Stimulated activated CD4-positive, alpha-beta T cell treated with anti-CD3 and anti-CD28 coated beads, Interleukin-4, amount 100 ng/mL, for 1 hour (primary cell): ENCODE measurements around the gene APOC4.
"Not testable (repeated sequence)": the region's sequence is repeated elsewhere in the genome, so short reads cannot be mapped to it uniquely, and the experiment has no call there.

Experiments
- DNase-seq: peaks from one replicate; pipeline ENCODE4 v3.0.0-alpha.2; 2020

The APOC4 gene

GRCh38 chr19:44942067-44942571 lies at the start of gene APOC4:
APOC4 (plus strand) TSS chr19:44942237; CDS start chr19:44942278, 41 bp downstream.
- no peak for DNase-seq

GRCh38 chr19:44892932-44893331 lies 49.1 kb upstream of the APOC4 start:
- no peak for DNase-seq

- no peak for DNase-seq
Observed at GRCh38 chr19:44893332-44894051, 48.5 kb upstream of the APOC4 start.

DNA sequence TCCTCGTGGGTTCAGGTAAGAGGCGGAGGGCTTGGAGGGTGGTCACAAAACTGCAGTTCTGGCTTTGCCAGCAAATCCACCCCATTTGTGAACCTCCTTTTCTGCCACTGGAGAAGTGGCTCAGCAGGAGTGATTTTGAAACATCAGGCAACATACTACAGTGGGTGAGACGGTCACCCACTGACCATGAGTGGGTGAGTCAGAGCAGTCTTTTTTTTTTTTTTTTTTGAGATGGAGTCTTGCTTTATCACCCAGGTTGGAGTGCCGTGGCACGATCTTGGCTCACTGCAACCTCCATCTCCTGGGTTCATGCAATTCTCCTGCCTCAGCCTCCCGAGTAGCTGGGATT lies 48.0 kb upstream of the APOC4 start:
- DNase-seq = no peak

DNA sequence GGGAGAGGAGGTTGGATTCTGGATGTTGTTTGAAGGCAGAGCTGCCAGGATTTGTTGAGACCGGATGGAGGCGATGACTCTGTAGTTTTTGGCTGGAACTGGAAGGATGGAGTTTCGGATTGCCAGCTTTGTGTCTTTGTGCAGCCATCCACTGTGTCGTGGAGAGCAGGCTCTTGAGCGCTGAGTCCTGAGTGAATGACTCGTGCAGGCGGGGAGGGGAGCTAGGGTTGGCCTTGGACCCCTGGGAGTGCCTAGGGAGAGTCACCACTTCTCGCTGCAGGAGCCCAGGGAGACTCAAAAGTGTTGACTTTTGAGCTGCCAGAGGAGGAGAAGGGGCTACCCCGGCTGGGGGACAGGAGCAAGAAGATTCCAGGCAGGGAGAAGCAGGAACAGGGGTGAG lies 47.1 kb upstream of the APOC4 start:
- DNase-seq = no peak

- DNase-seq = no peak
Observed at GRCh38 chr19:44897835-44898234, 44.2 kb upstream of the APOC4 start.

- DNase-seq = no peak
Observed at GRCh38 chr19:44900328-44901244, 41.5 kb upstream of the APOC4 start.

DNA sequence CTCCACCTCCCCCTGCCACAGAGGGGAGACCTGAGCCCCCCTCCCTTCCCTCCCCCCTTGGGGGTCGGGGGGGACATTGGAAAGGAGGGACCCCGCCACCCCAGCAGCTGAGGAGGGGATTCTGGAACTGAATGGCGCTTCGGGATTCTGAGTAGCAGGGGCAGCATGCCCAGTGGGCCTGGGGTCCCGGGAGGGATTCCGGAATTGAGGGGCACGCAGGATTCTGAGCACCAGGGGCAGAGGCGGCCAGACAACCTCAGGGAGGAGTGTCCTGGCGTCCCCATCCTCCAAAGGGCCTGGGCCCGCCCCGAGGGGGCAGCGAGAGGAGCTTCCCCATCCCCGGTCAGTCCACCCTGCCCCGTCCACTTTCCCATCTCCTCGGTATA lies 38.8 kb upstream of the APOC4 start:
- DNase-seq = no peak

DNA sequence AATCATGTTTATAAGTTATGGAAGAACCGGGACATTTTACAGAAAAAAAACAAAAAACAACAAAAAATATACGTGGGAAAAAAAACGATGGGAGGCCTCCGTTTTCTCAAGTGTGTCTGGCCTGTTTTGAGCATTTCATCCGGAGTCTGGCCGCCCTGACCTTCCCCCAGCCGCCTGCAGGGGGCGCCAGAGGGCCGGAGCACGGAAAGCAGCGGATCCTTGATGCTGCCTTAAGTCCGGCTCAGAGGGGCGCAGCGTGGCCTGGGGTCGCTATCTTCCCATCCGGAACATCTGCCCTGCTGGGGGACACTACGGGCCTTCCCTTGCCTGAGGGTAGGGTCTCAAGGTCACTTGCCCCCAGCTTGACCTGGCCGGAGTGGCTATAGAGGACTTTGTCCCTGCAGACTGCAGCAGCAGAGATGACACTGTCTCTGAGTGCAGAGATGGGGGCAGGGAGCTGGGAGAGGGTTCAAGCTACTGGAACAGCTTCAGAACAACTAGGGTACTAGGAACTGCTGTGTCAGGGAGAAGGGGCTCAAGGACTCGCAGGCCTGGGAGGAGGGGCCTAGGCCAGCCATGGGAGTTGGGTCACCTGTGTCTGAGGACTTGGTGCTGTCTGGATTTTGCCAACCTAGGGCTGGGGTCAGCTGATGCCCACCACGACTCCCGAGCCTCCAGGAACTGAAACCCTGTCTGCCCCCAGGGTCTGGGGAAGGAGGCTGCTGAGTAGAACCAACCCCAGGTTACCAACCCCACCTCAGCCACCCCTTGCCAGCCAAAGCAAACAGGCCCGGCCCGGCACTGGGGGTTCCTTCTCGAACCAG lies 38.2 kb upstream of the APOC4 start:
- DNase-seq = peak; percentile 79

DNA sequence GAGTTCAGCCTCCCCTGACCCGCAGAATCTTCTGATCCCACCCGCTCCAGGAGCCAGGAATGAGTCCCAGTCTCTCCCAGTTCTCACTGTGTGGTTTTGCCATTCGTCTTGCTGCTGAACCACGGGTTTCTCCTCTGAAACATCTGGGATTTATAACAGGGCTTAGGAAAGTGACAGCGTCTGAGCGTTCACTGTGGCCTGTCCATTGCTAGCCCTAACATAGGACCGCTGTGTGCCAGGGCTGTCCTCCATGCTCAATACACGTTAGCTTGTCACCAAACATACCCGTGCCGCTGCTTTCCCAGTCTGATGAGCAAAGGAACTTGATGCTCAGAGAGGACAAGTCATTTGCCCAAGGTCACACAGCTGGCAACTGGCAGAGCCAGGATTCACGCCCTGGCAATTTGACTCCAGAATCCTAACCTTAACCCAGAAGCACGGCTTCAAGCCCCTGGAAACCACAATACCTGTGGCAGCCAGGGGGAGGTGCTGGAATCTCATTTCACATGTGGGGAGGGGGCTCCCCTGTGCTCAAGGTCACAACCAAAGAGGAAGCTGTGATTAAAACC lies 37.5 kb upstream of the APOC4 start:
- peak; percentile 17 for DNase-seq

GRCh38 chr19:44905437-44906160 lies 36.4 kb upstream of the APOC4 start, which contains the start of gene APOE:
APOE (plus strand) TSS chr19:44905796; CDS start chr19:44906625, 829 bp downstream.
- DNase-seq = no peak

DNA sequence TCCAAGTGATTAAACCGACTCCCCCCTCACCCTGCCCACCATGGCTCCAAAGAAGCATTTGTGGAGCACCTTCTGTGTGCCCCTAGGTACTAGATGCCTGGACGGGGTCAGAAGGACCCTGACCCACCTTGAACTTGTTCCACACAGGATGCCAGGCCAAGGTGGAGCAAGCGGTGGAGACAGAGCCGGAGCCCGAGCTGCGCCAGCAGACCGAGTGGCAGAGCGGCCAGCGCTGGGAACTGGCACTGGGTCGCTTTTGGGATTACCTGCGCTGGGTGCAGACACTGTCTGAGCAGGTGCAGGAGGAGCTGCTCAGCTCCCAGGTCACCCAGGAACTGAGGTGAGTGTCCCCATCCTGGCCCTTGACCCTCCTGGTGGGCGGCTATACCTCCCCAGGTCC lies 34.4 kb upstream of the APOC4 start:
- DNase-seq = no peak

DNA sequence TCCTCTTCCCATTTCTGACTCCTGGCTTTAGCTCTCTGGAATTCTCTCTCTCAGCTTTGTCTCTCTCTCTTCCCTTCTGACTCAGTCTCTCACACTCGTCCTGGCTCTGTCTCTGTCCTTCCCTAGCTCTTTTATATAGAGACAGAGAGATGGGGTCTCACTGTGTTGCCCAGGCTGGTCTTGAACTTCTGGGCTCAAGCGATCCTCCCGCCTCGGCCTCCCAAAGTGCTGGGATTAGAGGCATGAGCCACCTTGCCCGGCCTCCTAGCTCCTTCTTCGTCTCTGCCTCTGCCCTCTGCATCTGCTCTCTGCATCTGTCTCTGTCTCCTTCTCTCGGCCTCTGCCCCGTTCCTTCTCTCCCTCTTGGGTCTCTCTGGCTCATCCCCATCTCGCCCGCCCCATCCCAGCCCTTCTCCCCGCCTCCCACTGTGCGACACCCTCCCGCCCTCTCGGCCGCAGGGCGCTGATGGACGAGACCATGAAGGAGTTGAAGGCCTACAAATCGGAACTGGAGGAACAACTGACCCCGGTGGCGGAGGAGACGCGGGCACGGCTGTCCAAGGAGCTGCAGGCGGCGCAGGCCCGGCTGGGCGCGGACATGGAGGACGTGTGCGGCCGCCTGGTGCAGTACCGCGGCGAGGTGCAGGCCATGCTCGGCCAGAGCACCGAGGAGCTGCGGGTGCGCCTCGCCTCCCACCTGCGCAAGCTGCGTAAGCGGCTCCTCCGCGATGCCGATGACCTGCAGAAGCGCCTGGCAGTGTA lies 33.8 kb upstream of the APOC4 start:
- DNase-seq = no peak

- DNase-seq = no peak
Observed at GRCh38 chr19:44908836-44909261, 33.2 kb upstream of the APOC4 start.

DNA sequence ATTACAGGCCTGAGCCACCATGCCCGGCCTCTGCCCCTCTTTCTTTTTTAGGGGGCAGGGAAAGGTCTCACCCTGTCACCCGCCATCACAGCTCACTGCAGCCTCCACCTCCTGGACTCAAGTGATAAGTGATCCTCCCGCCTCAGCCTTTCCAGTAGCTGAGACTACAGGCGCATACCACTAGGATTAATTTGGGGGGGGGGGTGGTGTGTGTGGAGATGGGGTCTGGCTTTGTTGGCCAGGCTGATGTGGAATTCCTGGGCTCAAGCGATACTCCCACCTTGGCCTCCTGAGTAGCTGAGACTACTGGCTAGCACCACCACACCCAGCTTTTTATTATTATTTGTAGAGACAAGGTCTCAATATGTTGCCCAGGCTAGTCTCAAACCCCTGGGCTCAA lies 32.3 kb upstream of the APOC4 start:
- DNase-seq = no peak

DNA sequence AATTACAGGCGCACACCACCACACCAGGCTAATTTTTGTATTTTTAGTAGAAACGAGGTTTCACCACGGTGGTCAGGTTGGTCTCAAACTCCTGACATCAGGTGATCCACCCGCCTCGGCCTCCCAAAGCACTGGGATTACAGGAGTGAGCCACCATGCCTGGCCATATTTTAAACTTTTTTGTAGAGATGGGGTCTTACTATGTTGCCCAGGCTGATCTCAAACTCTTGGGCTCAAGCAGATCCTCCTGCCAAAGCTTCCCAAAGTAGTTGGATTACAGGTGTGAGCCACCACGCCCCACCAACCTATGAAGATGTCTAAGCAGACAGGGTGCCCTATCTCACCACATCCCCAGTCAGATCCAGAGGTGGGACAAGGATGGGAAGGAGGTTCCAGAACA lies 30.1 kb upstream of the APOC4 start:
- DNase-seq = not testable (repeated sequence)

GRCh38 chr19:44912854-44913253 lies 29.2 kb upstream of the APOC4 start:
- no peak for DNase-seq

GRCh38 chr19:44913512-44914432 lies 28.3 kb upstream of the APOC4 start:
- not testable (repeated sequence) for DNase-seq

- peak; percentile 72 for DNase-seq
Observed at GRCh38 chr19:44914433-44915206, 27.4 kb upstream of the APOC4 start, which contains the start of gene APOC1. APOC1 (plus strand) TSS chr19:44914608; CDS start chr19:44914892, 284 bp downstream.
